IMR-90 (cell line): ENCODE measurements around the gene ANKRD11. TPM values are rescaled to one million over a fixed set of nuclear protein-coding genes. Genes with fewer than 3 reads are reported as not detected.

ENCODE experiments used
- ATAC-seq: fragments of 200-7000 bp; cut with Tn5 transposase; 2 replicates; pipeline ENCODE4 v1.9.1; 2020; ENCODE audit warnings: low read depth, mild to moderate bottlenecking, moderate library complexity
- BruUV-seq: library from RNA; stranded (reverse); fragments of 400-500 nt; replicated peaks from 2 replicates; lab custom pipeline; 2021; lab: Mats Ljungman, UMichigan
- CTCF ChIA-PET: fragments of 300-600 bp; formaldehyde crosslinking; extraction: SDS; loops from one replicate; lab custom pipeline; 2021; ENCODE audit warnings: antibody characterized with exemption; lab: Yijun Ruan, JAX
- POLR2A ChIA-PET: fragments of 300-600 bp; sonication (Branson Sonifier 250); formaldehyde crosslinking; loops from one replicate; lab custom pipeline; 2022; ENCODE audit warnings: antibody characterized with exemption; ENCODE audit not compliant: unreplicated experiment; lab: Charles Lee
- DNase-seq: peaks from one replicate; pipeline ENCODE4 v3.0.0; 2013
- H2AFZ ChIP-seq: replicated peaks from 2 replicates; pipeline ENCODE3; 2013; ENCODE audit warnings: low read length, mild to moderate bottlenecking; ENCODE audit not compliant: poor library complexity
- H2AK5ac ChIP-seq: 2 replicates; pipeline ENCODE4 v1.6.1; 2013; ENCODE audit warnings: low read depth, low read length, inconsistent platforms
- H2AK9ac ChIP-seq: replicated peaks from 2 replicates; pipeline ENCODE3; 2013; ENCODE audit warnings: mild to moderate bottlenecking, low read depth, low read length, moderate library complexity; ENCODE audit not compliant: poor library complexity
- H2BK120ac ChIP-seq: 2 replicates; pipeline ENCODE4 v1.6.1; 2013; ENCODE audit warnings: low read depth, low read length, inconsistent platforms
- H2BK15ac ChIP-seq: 3 replicates; pipeline ENCODE4 v1.6.1; 2013; ENCODE audit warnings: low read depth, low read length, inconsistent platforms
- H2BK20ac ChIP-seq: 2 replicates; pipeline ENCODE4 v1.6.1; 2013; ENCODE audit warnings: low read depth, mild to moderate bottlenecking, inconsistent platforms, low read length, moderate library complexity
- H2BK5ac ChIP-seq: 2 replicates; pipeline ENCODE4 v1.6.1; 2013; ENCODE audit warnings: mild to moderate bottlenecking, low read depth, low read length, inconsistent platforms; ENCODE audit not compliant: poor library complexity, severe bottlenecking
- H3K14ac ChIP-seq: replicated peaks from 2 replicates; pipeline ENCODE4 v1.6.1; 2013; ENCODE audit warnings: low read depth, low read length, inconsistent platforms
- H3K18ac ChIP-seq: 2 replicates; pipeline ENCODE4 v1.6.1; 2013; ENCODE audit warnings: low read depth, low read length, control low read depth
- H3K23ac ChIP-seq: 2 replicates; pipeline ENCODE4 v1.6.1; 2013; ENCODE audit warnings: low read depth, low read length, inconsistent platforms
- H3K27ac ChIP-seq: 2 replicates; pipeline ENCODE4 v1.5.1; 2013; ENCODE audit warnings: mild to moderate bottlenecking, control low read depth, low read length; ENCODE audit not compliant: insufficient read depth
- H3K27me3 ChIP-seq: 2 replicates; pipeline ENCODE4 v1.6.1; 2013; ENCODE audit warnings: low read length; ENCODE audit not compliant: control insufficient read depth, insufficient read depth
- H3K36me3 ChIP-seq: 2 replicates; pipeline ENCODE4 v1.6.1; 2013; ENCODE audit warnings: low read length, mixed read lengths; ENCODE audit not compliant: control insufficient read depth, insufficient read depth
- H3K4ac ChIP-seq: 2 replicates; pipeline ENCODE4 v1.6.1; 2013; ENCODE audit warnings: low read depth, low read length, inconsistent platforms
- H3K4me1 ChIP-seq: 2 replicates; pipeline ENCODE4 v1.6.1; 2013; ENCODE audit warnings: low read length, mixed read lengths; ENCODE audit not compliant: control insufficient read depth, insufficient read depth
- H3K4me2 ChIP-seq: 2 replicates; pipeline ENCODE4 v1.6.1; 2013; ENCODE audit warnings: low read depth, mild to moderate bottlenecking, control low read depth, low read length, moderate library complexity
- H3K4me3 ChIP-seq: 2 replicates; pipeline ENCODE4 v1.5.1; 2013; ENCODE audit warnings: low read depth, mild to moderate bottlenecking, control low read depth, low read length, moderate library complexity; ENCODE audit not compliant: insufficient read depth
- H3K56ac ChIP-seq: 2 replicates; pipeline ENCODE4 v1.6.1; 2013; ENCODE audit warnings: low read length, inconsistent platforms; ENCODE audit not compliant: insufficient read depth; ENCODE audit errors: extremely low read depth
- H3K79me1 ChIP-seq, 2 experiments: 2 replicates each; pipeline ENCODE4 v1.6.1; 2013; ENCODE audit warnings: low read length in 2 of 2, inconsistent platforms in 1 of 2, low read depth in 1 of 2
- H3K9ac ChIP-seq: 2 replicates; pipeline ENCODE4 v1.6.1; 2013; ENCODE audit warnings: low read depth, low read length, control low read depth
- H3K9me1 ChIP-seq: 2 replicates; pipeline ENCODE4 v1.6.1; 2013; ENCODE audit warnings: low read length, inconsistent platforms; ENCODE audit not compliant: insufficient read depth
- H3K9me3 ChIP-seq: 2 replicates; pipeline ENCODE4 v1.6.1; 2013; ENCODE audit warnings: low read length; ENCODE audit not compliant: control insufficient read depth, insufficient read depth
- H4K20me1 ChIP-seq: 2 replicates; pipeline ENCODE4 v1.6.1; 2013; ENCODE audit warnings: low read length, inconsistent platforms; ENCODE audit not compliant: insufficient read depth
- H4K5ac ChIP-seq: 2 replicates; pipeline ENCODE4 v1.6.1; 2013; ENCODE audit warnings: mild to moderate bottlenecking, low read depth, low read length, control low read depth
- H4K8ac ChIP-seq, 2 experiments: 2 replicates each; pipeline ENCODE4 v1.6.1; 2013; ENCODE audit warnings: low read depth in 2 of 2, low read length in 2 of 2, control low read depth in 1 of 2, inconsistent platforms in 1 of 2
- H4K91ac ChIP-seq: 2 replicates; pipeline ENCODE4 v1.6.1; 2013; ENCODE audit warnings: low read depth, low read length, inconsistent platforms; ENCODE audit not compliant: insufficient read depth
- CTCF ChIP-seq: conservative IDR thresholded peaks from 2 replicates; pipeline ENCODE4 v1.5.1; 2012; ENCODE audit warnings: mild to moderate bottlenecking, low read depth, low read length, improper control_type of control experiment
- MAFK ChIP-seq: IDR thresholded peaks from 2 replicates; pipeline ENCODE4 v1.6.1; 2012; ENCODE audit warnings: low read depth, low read length, improper control_type of control experiment
- RFX5 ChIP-seq: IDR thresholded peaks from 2 replicates; pipeline ENCODE4 v1.8.0; 2012; ENCODE audit warnings: low read depth, mild to moderate bottlenecking, low read length, moderate library complexity
- USF2 ChIP-seq: fragments of 150-350 bp; IDR thresholded peaks from 2 replicates; pipeline ENCODE4 v1.6.1; 2017; ENCODE audit warnings: mild to moderate bottlenecking, antibody characterized with exemption, low read length, low read depth
- WGBS, 2 experiments: methylation state at CpG; one replicate each; pipeline versions ENCODE4 v1.1.5 to v1.1.7; 2013; ENCODE audit warnings: missing lambda C conversion rate in 2 of 2; ENCODE audit not compliant: insufficient read length in 1 of 2; ENCODE audit errors: extremely low coverage in 2 of 2; 5-methylcytosine and 5-hydroxymethylcytosine counted together
- dilution Hi-C: fragments of 300-500 bp; cut with HindIII; formaldehyde crosslinking; loops from one replicate; pipeline ENCODE4 v1.14.3; 2018; ENCODE audit warnings: low sequenced_read_pairs; ENCODE audit not compliant: unreplicated experiment
- in situ Hi-C: fragments of 300-500 bp; cut with MboI; formaldehyde crosslinking; loops from 3 replicates; pipeline ENCODE4 v1.14.3; 2019; ENCODE audit warnings: low sequenced_read_pairs, inconsistent platforms, mixed read lengths
- intact Hi-C: fragments of 100-400 bp; cut with micrococcal nuclease; formaldehyde crosslinking; loops from 2 replicates; pipeline ENCODE4 v1.10.0; 2022
- polyA plus RNA-seq, 3 experiments: library from polyadenylated mRNA; depleted of rRNA; stranded (reverse); fragments of >200 nt; gene quantifications; 2 replicates each; pipeline ENCODE4 v1.2.3, GENCODE V29; 2012; ENCODE audit warnings: low replicate concordance in 1 of 3
- total RNA-seq: library from RNA; depleted of rRNA; stranded (reverse); fragments of >200 nt; gene quantifications from 2 replicates; pipeline ENCODE4 v1.2.3, GENCODE V29; 2012

The ANKRD11 gene
- total and polyA plus RNA-seq, 2 of the 4 experiments (the other 2 are of a cell fraction), result 46.8 to 71.9 TPM

DNA sequence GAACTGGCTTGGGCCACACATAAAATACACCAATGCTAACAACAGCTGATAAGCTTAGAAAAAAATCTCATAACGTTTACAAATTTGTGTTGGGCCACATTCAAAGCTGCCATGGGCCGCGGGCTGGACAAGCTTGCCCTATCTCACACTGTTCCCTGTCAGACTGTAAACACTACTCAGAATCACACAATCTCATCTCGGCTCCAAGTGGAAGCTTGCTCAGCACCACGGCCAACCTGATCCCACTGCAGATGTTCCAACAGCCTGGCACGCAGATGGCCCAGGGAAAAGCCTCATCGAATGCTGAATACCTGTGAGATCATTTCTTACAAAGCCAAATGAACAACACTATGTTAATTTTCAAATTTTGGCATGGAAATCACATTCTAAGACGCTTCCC is 125.8 kb downstream of the ANKRD11 start:
- H3K18ac ChIP-seq, result no peak overlapping the region
- peaks cover 27 to 88% of the 10 kb centered on the region in 2 experiments for H3K79me1 ChIP-seq
- H2BK20ac ChIP-seq, result no peak overlapping the region
- no peak overlapping the region for H4K91ac ChIP-seq
- H3K4me2 ChIP-seq, result peak overlapping the region; percentile 30; the same call in 1 of the 2 replicates
- H3K4ac ChIP-seq, result peak overlapping the region; percentile 20; the same call in 1 of the 2 replicates
- in situ Hi-C loops, result no loop called here
- no peak overlapping the region for H3K4me3 ChIP-seq
- CTCF ChIA-PET, result interaction anchor here (1.0 kb wide), 1 partner anchor 13 kb away, joined by 3 read pairs; no protein-coding TSS in a partner anchor
- peaks cover 98% of the 10 kb centered on the region for H4K20me1 ChIP-seq
- ATAC-seq (peak; percentile 64), DNase-seq (peak; percentile 81)
- no peak overlapping the region for H3K9ac ChIP-seq
- no peak overlapping the region for H2AFZ ChIP-seq
- H3K14ac ChIP-seq, result 0 out of 2 replicates have a peak overlapping the region, but pooled peaks have one; percentile 35
- no peak overlapping the region for H2AK9ac ChIP-seq
- H2BK15ac ChIP-seq, result no peak overlapping the region
- dilution Hi-C loops, result no loop called here
- H3K27me3 ChIP-seq, result no peaks in the 10 kb centered on the region
- H4K5ac ChIP-seq, result no peak overlapping the region
- 20% methylated on average over 2 of the region's 8 CpGs; no CpG with 5 or more reads in 1 of the 2 experiments for WGBS, 2 experiments
- peak overlapping the region; percentile 32 for H2BK5ac ChIP-seq
- intact Hi-C loops, result no loop called here
- no peak overlapping the region for H2BK120ac ChIP-seq
- POLR2A ChIA-PET, result no interaction called here
- peaks cover 73% of the 10 kb centered on the region for H3K9me1 ChIP-seq
- no peaks in the 10 kb centered on the region for H3K9me3 ChIP-seq
- H3K27ac ChIP-seq, result no peak overlapping the region
- BruUV-seq, result no TSS peak
- peaks cover 2% of the 10 kb centered on the region for H3K36me3 ChIP-seq
- H3K23ac ChIP-seq, result peak overlapping the region; percentile 61
- no peak overlapping the region for H3K56ac ChIP-seq
- peak overlapping the region; percentile 25; the same call in 1 of the 2 replicates for H2AK5ac ChIP-seq
- peaks cover 41% of the 10 kb centered on the region for H3K4me1 ChIP-seq
- H4K8ac ChIP-seq, result peak overlapping the region in 1 of 2 experiments; percentile 7; a peak in 1 of 4 replicates
- TF ChIP-seq MAFK, result no peak
- TF ChIP-seq USF2, result no peak
- no peak for TF ChIP-seq RFX5
- no peak for TF ChIP-seq CTCF
